ENCODE results near the gene POC1A. TPM values are rescaled to one million over a fixed set of nuclear protein-coding genes. Genes with fewer than 3 reads are reported as not detected.
"Not testable (repeated sequence)": the region's sequence is repeated elsewhere in the genome, so short reads cannot be mapped to it uniquely, and the experiment has no call there.

POC1A gene
- total and polyA plus RNA-seq, 10 donors, result 1.6 to 4.4 (median 2.9) TPM

DNA sequence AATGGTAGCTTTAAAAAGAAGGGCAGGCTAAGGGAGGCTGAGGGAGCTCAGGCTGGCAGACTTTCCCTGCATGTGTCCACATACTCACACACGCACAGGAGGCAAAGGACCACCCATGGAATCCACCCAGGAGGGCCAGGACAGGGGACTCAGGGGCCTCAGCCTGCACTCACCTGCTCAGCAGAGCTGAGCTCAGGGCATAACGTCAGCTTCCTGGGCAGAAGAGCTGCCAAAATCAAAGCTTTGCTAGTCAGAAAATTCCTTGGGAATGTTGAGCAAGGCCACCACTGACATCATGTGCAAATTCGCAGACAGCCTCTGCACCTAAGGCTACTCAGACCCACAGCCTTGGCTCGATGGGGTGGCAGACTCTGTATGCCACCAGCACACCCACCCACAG lies 27.3 kb upstream of the POC1A start:
- TF ChIP-seq POLR2A (IDR thresholded peaks at IDR 0.05), result no peak
- no peak for TF ChIP-seq POLR2AphosphoS5 (IDR thresholded peaks at IDR 0.05)
- TF ChIP-seq CTCF (IDR thresholded peaks at IDR 0.05 in 8 of 11, conservative IDR thresholded peaks at IDR 0.05 in 3 of 11), result no peak
- intact Hi-C loops (cut with DNase I; ENCODE audit: low total_unique reads), result no loop called here
- WGBS, 5 donors, result 54 to 88% (median 69%) methylated on average over 3 to 4 of the region's 4 CpGs
- Histone ChIP-seq H3K36me3 (no peaks in the 10 kb centered on the region), H3K27ac (peak overlapping the region in 2 of 8 donors; percentile 0 to 13), H3K9me3 (no peaks in the 10 kb centered on the region), H3K4me1 (peaks cover 4 to 48% (median 11%) of the 10 kb centered on the region in 6 donors), H3K4me3 (no peak overlapping the region), H3K27me3 (replicated peaks in 1 of 7) (no peaks in the 10 kb centered on the region)
- DNase-seq, result peak; percentile 43

GRCh38 chr3:52178537-52178936 lies 24.3 kb upstream of the POC1A start:
- H3K4me1 ChIP-seq, result peaks cover 4 to 49% (median 17%) of the 10 kb centered on the region in 6 donors
- no peaks in the 10 kb centered on the region for H3K9me3 ChIP-seq
- H3K27ac ChIP-seq, result no peak overlapping the region
- no peaks in the 10 kb centered on the region for H3K27me3 ChIP-seq (replicated peaks in 1 of 7)
- DNase-seq, result peak; percentile 41
- intact Hi-C loops (cut with DNase I; ENCODE audit: low total_unique reads), result no loop called here
- 88 to 100% (median 94%) methylated on average over 1 of the region's 1 CpG for WGBS, 5 donors
- H3K36me3 ChIP-seq, result no peaks in the 10 kb centered on the region
- H3K4me3 ChIP-seq, result no peak overlapping the region
- no peak for TF ChIP-seq CTCF (IDR thresholded peaks at IDR 0.05 in 8 of 11, conservative IDR thresholded peaks at IDR 0.05 in 3 of 11)
- TF ChIP-seq POLR2AphosphoS5 (IDR thresholded peaks at IDR 0.05), result no peak
- TF ChIP-seq POLR2A (IDR thresholded peaks at IDR 0.05), result no peak

DNA sequence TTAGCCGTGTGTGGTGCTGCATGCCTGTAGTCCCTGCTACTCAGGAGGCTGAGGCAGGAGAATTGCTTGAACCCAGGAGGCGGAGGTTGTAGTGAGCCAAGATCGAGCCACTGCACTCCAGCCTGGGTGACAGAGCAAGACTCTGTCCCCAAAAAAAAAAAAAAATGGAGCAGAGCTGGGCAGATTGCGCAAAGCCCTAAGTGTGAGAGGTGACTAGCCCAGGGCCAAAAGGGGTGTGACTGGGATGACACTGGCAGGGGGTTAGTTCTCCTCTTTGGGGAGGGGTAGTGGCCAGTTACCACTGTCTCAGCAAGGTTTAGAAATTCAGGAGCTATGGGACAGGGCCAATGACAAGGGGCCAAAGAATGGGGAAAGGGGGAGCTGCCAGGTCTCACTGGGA lies 23.9 kb upstream of the POC1A start:
- DNase-seq, result peak; percentile 18

GRCh38 chr3:52177701-52178042 lies 23.4 kb upstream of the POC1A start:
- H3K9me3 ChIP-seq, result no peaks in the 10 kb centered on the region
- H3K27me3 ChIP-seq (replicated peaks in 1 of 7), result no peaks in the 10 kb centered on the region
- TF ChIP-seq POLR2AphosphoS5 (IDR thresholded peaks at IDR 0.05), result no peak
- no peak for TF ChIP-seq POLR2A (IDR thresholded peaks at IDR 0.05)
- peaks cover 4 to 41% (median 17%) of the 10 kb centered on the region in 6 donors for H3K4me1 ChIP-seq
- H3K27ac ChIP-seq, result no peak overlapping the region
- H3K36me3 ChIP-seq, result no peaks in the 10 kb centered on the region
- 81 to 94% (median 85%) methylated on average over 5 of the region's 5 CpGs for WGBS, 5 donors
- no peak overlapping the region for H3K4me3 ChIP-seq
- DNase-seq, result peak; percentile 23
- intact Hi-C loops (cut with DNase I; ENCODE audit: low total_unique reads), result no loop called here

More for the DNA sequence above, 23.9 kb upstream of the POC1A start:
- H3K36me3 ChIP-seq; intact Hi-C loops (cut with DNase I; ENCODE audit: low total_unique reads); H3K9me3 ChIP-seq; H3K27ac ChIP-seq; H3K4me3 ChIP-seq; H3K27me3 ChIP-seq (replicated peaks in 1 of 7): not testable (repeated sequence)
- 77 to 96% (median 85%) methylated on average over 4 of the region's 4 CpGs for WGBS, 5 donors
- peaks cover 4 to 45% (median 17%) of the 10 kb centered on the region in 6 donors for H3K4me1 ChIP-seq

GRCh38 chr3:52176951-52177700 lies 22.9 kb upstream of the POC1A start:
- Histone ChIP-seq H3K4me3 (no peak overlapping the region), H3K27me3 (replicated peaks in 1 of 7) (no peaks in the 10 kb centered on the region), H3K9me3 (no peaks in the 10 kb centered on the region), H3K36me3 (no peaks in the 10 kb centered on the region), H3K4me1 (peaks cover 4 to 35% (median 17%) of the 10 kb centered on the region in 6 donors), H3K27ac (no peak overlapping the region)
- WGBS, 5 donors, result 64 to 80% (median 70%) methylated on average over 12 to 15 of the region's 15 CpGs
- intact Hi-C loops (cut with DNase I; ENCODE audit: low total_unique reads), result no loop called here
- TF ChIP-seq CTCF (IDR thresholded peaks at IDR 0.05 in 8 of 11, conservative IDR thresholded peaks at IDR 0.05 in 3 of 11) (no peak), POLR2A (IDR thresholded peaks at IDR 0.05) (no peak), POLR2AphosphoS5 (IDR thresholded peaks at IDR 0.05) (peak in 2 of 3 donors; percentile 17 to 63)
- DNase-seq, result peak; percentile 70
